HL-60 (cell line): ENCODE results near the gene ERBB4.

Experiments
- DNase-seq, 2 experiments: peaks; one replicate each; pipeline ENCODE4 v3.0.0-alpha.2; 2010 to 2020; ENCODE audit warnings: low read depth in 1 of 2, low spot score in 1 of 2
- H3K27ac ChIP-seq: fragments of 250-450 bp; sonication (Bioruptor Pico); replicated peaks from 2 replicates; pipeline ENCODE4 v1.5.1; 2020; ENCODE audit warnings: mild to moderate bottlenecking, moderate library complexity
- H3K27me3 ChIP-seq: fragments of 250-450 bp; sonication (Bioruptor Pico); 2 replicates; pipeline ENCODE4 v1.5.1; 2021; ENCODE audit warnings: mild to moderate bottlenecking, moderate library complexity; ENCODE audit not compliant: insufficient read depth, poor library complexity, severe bottlenecking
- H3K4me3 ChIP-seq: replicated peaks from 2 replicates; pipeline ENCODE4 v1.5.1; 2011; ENCODE audit warnings: mild to moderate bottlenecking, control low read depth, low read length; ENCODE audit not compliant: insufficient read depth
- GABPA ChIP-seq: IDR thresholded peaks from 2 replicates; pipeline ENCODE4 v1.6.1; 2012; ENCODE audit warnings: low read depth
- POLR2AphosphoS5 ChIP-seq: IDR thresholded peaks from 2 replicates; pipeline ENCODE4 v1.6.1; 2012; ENCODE audit warnings: low read depth
- SPI1 ChIP-seq: IDR thresholded peaks from 2 replicates; pipeline ENCODE4 v1.6.1; 2012; ENCODE audit warnings: low read depth, mild to moderate bottlenecking, borderline replicate concordance
- TF ChIP-seq, protein P1 (sequence below): IDR thresholded peaks from 2 replicates; pipeline ENCODE4 v1.6.1; 2012; ENCODE audit warnings: low read depth; ENCODE audit not compliant: insufficient replicate concordance
- TF ChIP-seq, protein P2 (sequence below): IDR thresholded peaks from one replicate; pipeline ENCODE4 v1.5.1; 2011; ENCODE audit warnings: low read length, control low read depth, inconsistent platforms; ENCODE audit not compliant: insufficient read depth

Gene ERBB4

DNA sequence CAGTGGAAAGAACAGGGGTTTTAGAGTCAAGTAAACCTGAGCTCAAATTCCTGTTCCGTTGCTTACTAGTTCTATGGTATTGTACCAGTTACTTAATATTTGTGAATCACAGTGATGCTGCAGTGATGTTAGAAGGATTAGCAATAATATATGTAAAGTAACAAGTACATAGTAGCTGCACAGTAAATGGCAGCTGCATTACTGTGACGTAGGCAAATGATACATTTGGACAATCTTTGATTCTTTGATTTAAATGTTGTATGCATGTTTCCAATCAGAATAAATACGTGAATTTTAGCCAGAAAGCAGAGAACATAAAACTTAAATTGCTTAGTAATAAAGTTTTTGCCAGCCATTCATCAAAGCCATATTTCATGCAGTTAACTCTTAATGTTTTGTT lies 243.0 kb downstream of the ERBB4 start:
- Histone ChIP-seq H3K27ac (no peak overlapping the region), H3K27me3 (no peaks in the 10 kb centered on the region), H3K4me3 (no peak overlapping the region)
- no peak for DNase-seq
- no peak for TF ChIP-seq GABPA
- TF ChIP-seq, protein P1, sequence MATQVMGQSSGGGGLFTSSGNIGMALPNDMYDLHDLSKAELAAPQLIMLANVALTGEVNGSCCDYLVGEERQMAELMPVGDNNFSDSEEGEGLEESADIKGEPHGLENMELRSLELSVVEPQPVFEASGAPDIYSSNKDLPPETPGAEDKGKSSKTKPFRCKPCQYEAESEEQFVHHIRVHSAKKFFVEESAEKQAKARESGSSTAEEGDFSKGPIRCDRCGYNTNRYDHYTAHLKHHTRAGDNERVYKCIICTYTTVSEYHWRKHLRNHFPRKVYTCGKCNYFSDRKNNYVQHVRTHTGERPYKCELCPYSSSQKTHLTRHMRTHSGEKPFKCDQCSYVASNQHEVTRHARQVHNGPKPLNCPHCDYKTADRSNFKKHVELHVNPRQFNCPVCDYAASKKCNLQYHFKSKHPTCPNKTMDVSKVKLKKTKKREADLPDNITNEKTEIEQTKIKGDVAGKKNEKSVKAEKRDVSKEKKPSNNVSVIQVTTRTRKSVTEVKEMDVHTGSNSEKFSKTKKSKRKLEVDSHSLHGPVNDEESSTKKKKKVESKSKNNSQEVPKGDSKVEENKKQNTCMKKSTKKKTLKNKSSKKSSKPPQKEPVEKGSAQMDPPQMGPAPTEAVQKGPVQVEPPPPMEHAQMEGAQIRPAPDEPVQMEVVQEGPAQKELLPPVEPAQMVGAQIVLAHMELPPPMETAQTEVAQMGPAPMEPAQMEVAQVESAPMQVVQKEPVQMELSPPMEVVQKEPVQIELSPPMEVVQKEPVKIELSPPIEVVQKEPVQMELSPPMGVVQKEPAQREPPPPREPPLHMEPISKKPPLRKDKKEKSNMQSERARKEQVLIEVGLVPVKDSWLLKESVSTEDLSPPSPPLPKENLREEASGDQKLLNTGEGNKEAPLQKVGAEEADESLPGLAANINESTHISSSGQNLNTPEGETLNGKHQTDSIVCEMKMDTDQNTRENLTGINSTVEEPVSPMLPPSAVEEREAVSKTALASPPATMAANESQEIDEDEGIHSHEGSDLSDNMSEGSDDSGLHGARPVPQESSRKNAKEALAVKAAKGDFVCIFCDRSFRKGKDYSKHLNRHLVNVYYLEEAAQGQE, result no peak
- TF ChIP-seq, protein P2, sequence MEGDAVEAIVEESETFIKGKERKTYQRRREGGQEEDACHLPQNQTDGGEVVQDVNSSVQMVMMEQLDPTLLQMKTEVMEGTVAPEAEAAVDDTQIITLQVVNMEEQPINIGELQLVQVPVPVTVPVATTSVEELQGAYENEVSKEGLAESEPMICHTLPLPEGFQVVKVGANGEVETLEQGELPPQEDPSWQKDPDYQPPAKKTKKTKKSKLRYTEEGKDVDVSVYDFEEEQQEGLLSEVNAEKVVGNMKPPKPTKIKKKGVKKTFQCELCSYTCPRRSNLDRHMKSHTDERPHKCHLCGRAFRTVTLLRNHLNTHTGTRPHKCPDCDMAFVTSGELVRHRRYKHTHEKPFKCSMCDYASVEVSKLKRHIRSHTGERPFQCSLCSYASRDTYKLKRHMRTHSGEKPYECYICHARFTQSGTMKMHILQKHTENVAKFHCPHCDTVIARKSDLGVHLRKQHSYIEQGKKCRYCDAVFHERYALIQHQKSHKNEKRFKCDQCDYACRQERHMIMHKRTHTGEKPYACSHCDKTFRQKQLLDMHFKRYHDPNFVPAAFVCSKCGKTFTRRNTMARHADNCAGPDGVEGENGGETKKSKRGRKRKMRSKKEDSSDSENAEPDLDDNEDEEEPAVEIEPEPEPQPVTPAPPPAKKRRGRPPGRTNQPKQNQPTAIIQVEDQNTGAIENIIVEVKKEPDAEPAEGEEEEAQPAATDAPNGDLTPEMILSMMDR, result no peak
- no peak for TF ChIP-seq POLR2AphosphoS5
- TF ChIP-seq SPI1, result no peak

DNA sequence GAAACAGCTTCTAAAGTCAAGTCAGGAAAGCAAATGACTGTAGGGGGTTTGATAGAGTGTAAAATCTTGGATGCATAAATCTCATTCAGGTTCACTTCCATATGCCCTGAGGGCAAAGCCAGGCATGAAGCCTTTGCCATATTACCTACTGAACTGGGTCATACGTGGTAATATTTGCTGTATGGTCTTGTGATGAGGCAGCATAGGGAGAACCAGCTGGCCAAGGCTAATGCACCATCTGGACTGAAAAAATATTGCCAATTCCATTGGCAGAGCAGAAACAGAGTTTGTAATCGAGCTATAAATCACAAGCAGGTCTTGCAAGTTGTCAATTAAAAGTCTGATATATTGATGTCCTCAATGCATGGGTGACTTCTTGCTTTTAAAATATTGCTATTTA lies 243.8 kb downstream of the ERBB4 start:
- H3K27me3 ChIP-seq, result no peaks in the 10 kb centered on the region
- TF ChIP-seq, protein P1, result no peak
- no peak for TF ChIP-seq POLR2AphosphoS5
- TF ChIP-seq, protein P2, result no peak
- TF ChIP-seq SPI1, result no peak
- TF ChIP-seq GABPA, result no peak
- no peak for DNase-seq
- no peak overlapping the region for H3K27ac ChIP-seq
- H3K4me3 ChIP-seq, result no peak overlapping the region

DNA sequence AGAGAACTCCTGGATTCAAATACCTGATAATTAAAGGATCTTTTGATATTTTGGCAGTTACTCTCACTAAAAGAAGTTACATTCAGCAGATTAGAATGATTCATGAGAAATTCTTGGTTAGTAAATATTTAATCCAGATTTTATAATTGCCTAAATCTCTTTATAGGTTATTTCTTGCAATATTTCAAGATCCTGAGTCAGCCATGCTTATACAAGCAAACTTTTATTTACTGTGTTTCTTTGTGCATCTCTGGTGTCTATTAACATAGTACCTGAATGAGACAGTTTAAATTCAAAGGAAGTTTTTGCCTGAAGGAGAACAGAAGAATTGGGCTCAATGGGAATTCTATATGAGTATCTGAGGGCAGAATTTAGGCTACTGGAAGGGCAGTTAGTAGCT lies 249.3 kb downstream of the ERBB4 start:
- Histone ChIP-seq H3K4me3 (no peak overlapping the region), H3K27ac (no peak overlapping the region), H3K27me3 (no peaks in the 10 kb centered on the region)
- TF ChIP-seq SPI1 (no peak), POLR2AphosphoS5 (no peak), GABPA (no peak)
- TF ChIP-seq, protein P2, result no peak
- TF ChIP-seq, protein P1, result no peak
- DNase-seq, result no peak
